HEK293 (cell line): ENCODE data around the gene TUBB8.
"Not testable (repeated sequence)": the region's sequence is repeated elsewhere in the genome, so short reads cannot be mapped to it uniquely, and the experiment has no call there.

ENCODE experiments used
- CTCF ChIA-PET: fragments of 350-600 bp; formaldehyde crosslinking; extraction: SDS; loops from one replicate; lab custom pipeline; 2021; ENCODE audit warnings: antibody characterized with exemption; lab: Yijun Ruan, JAX
- POLR2A ChIA-PET: fragments of 300-600 bp; formaldehyde crosslinking; extraction: SDS; loops from one replicate; lab custom pipeline; 2020; ENCODE audit warnings: antibody characterized with exemption, inconsistent platforms; lab: Yijun Ruan, JAX
- H3K27ac ChIP-seq: fragments of 200-500 bp; sonication (Bioruptor generic); 2 replicates; pipeline ENCODE4 v1.5.1; 2014; ENCODE audit warnings: low read depth, low read length, control low read depth, inconsistent platforms; ENCODE audit errors: extremely low read depth
- H3K36me3 ChIP-seq, 2 experiments: fragments of 200-500 bp in 1 of 2; sonication (Bioruptor generic) in 1 of 2; 1 replicate in 1 of 2; 2 replicates in 1 of 2; pipeline ENCODE4 v1.5.1; 2014 to 2017; ENCODE audit warnings: inconsistent platforms in 2 of 2, low read length in 2 of 2; ENCODE audit not compliant: control insufficient read depth in 2 of 2, insufficient read depth in 1 of 2
- H3K4me1 ChIP-seq: fragments of 200-500 bp; sonication (Bioruptor generic); 2 replicates; pipeline ENCODE4 v1.5.1; 2014; ENCODE audit warnings: mild to moderate bottlenecking, low read length, inconsistent platforms; ENCODE audit not compliant: control insufficient read depth, insufficient read depth
- H3K4me3 ChIP-seq: 2 replicates; pipeline ENCODE4 v1.5.1; 2011; ENCODE audit warnings: low read depth, mild to moderate bottlenecking, control low read depth, low read length, moderate library complexity
- H3K9me3 ChIP-seq: fragments of 200-500 bp; sonication (Bioruptor generic); 2 replicates; pipeline ENCODE4 v1.5.1; 2014; ENCODE audit warnings: low read depth, low read length, inconsistent platforms; ENCODE audit not compliant: control insufficient read depth, insufficient read depth
- ZBTB26 ChIP-seq: fragments of 450-650 bp; formaldehyde crosslinking; optimal IDR thresholded peaks from 2 replicates; pipeline ENCODE3; 2016; ENCODE audit warnings: missing biosample characterization, mild to moderate bottlenecking, missing genetic modification characterization

Gene TUBB8

GRCh38 chr10:47864-48263 lies 1.2 kb downstream of the TUBB8 start:
- H3K4me3 ChIP-seq, POLR2A ChIA-PET, CTCF ChIA-PET, H3K36me3 ChIP-seq, H3K4me1 ChIP-seq, H3K9me3 ChIP-seq, H3K27ac ChIP-seq: not testable (repeated sequence)

DNA sequence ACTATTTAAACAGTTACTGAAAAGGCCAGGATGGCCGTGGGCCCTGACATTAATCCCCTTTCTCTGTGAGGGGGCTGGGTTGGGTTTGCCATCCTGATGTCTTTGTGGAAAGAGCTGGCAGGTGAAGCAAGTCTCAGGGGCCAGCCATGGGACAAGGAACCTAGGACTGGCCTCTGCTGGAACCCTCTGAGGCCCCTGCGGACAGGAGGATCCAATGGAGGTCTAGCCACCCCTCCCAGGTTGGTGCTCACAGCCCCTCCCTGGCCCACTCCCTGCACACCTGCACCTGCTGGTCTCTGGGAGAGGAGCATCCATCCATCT lies 35.8 kb downstream of the TUBB8 start:
- H3K4me3 ChIP-seq, CTCF ChIA-PET, H3K27ac ChIP-seq, H3K4me1 ChIP-seq, POLR2A ChIA-PET, H3K9me3 ChIP-seq, H3K36me3 ChIP-seq: not testable (repeated sequence)

GRCh38 chr10:12444-13314 lies 36.4 kb downstream of the TUBB8 start:
- H3K9me3 ChIP-seq, POLR2A ChIA-PET, CTCF ChIA-PET, H3K27ac ChIP-seq, H3K4me3 ChIP-seq, H3K4me1 ChIP-seq, H3K36me3 ChIP-seq: not testable (repeated sequence)

- peak; percentile 52 for TF ChIP-seq ZBTB26 (tag by site-specific recombination)
- H3K27ac ChIP-seq, H3K36me3 ChIP-seq, CTCF ChIA-PET, H3K9me3 ChIP-seq, POLR2A ChIA-PET, H3K4me1 ChIP-seq, H3K4me3 ChIP-seq: not testable (repeated sequence)
These were observed 37.8 kb downstream of the TUBB8 start for GRCh38 chr10:11260-11659.

DNA sequence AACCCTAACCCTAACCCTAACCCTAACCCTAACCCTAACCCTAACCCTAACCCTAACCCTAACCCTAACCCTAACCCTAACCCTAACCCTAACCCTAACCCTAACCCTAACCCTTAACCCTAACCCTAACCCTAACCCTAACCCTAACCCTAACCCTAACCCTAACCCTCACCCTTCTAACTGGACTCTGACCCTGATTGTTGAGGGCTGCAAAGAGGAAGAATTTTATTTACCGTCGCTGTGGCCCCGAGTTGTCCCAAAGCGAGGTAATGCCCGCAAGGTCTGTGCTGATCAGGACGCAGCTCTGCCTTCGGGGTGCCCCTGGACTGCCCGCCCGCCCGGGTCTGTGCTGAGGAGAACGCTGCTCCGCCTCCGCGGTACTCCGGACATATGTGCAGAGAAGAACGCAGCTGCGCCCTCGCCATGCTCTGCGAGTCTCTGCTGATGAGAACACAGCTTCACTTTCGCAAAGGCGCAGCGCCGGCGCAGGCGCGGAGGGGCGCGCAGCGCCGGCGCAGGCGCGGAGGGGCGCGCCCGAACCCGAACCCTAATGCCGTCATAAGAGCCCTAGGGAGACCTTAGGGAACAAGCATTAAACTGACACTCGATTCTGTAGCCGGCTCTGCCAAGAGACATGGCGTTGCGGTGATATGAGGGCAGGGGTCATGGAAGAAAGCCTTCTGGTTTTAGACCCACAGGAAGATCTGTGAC lies 38.7 kb downstream of the TUBB8 start:
- H3K36me3 ChIP-seq, CTCF ChIA-PET, H3K9me3 ChIP-seq, H3K4me3 ChIP-seq, H3K27ac ChIP-seq, POLR2A ChIA-PET, H3K4me1 ChIP-seq: not testable (repeated sequence)
